HCT116 (cell line): ENCODE measurements around the gene NUDT13. TPM values are rescaled to one million over a fixed set of nuclear protein-coding genes. Genes with fewer than 3 reads are reported as not detected.

Source experiments
- ATAC-seq: fragments of 200-7000 bp; cut with Tn5 transposase; 2 replicates; pipeline ENCODE4 v1.9.1; 2020; ENCODE audit warnings: mild to moderate bottlenecking, moderate library complexity
- BruUV-seq: library from RNA; stranded (reverse); fragments of 400-500 nt; replicated peaks from 2 replicates; lab custom pipeline; 2021; lab: Mats Ljungman, UMichigan
- CTCF ChIA-PET: fragments of 300-600 bp; sonication (Branson Sonifier 250); formaldehyde crosslinking; loops from one replicate; lab custom pipeline; 2021; ENCODE audit warnings: antibody characterized with exemption; lab: Charles Lee
- POLR2A ChIA-PET: fragments of 300-600, 350-600 bp; sonication (Branson Sonifier 250); formaldehyde crosslinking; loops from one replicate; lab custom pipeline; 2021; ENCODE audit warnings: antibody characterized with exemption; lab: Charles Lee
- RAD21 ChIA-PET, 2 experiments: fragments of 300-600 bp; sonication (Branson Sonifier 250); formaldehyde crosslinking; loops; one replicate each; lab custom pipeline; 2023; ENCODE audit warnings: low total read pairs in 2 of 2; ENCODE audit not compliant: uncharacterized antibody in 2 of 2, unreplicated experiment in 2 of 2, low non-redundant PET in 1 of 2; lab: Charles Lee
- DNase-seq: peaks from one replicate; pipeline ENCODE4 v3.0.0-alpha.2; 2010; ENCODE audit warnings: low read depth, low spot score
- H2AFZ ChIP-seq: fragments of 200-600 bp; shearing (Covaris generic), sonication (generic); 2 replicates; pipeline ENCODE4 v1.6.1; 2017; ENCODE audit warnings: low read depth, mixed run types, mixed read lengths, antibody characterized with exemption, low read length; ENCODE audit not compliant: poor library complexity, severe bottlenecking
- H3K27ac ChIP-seq: 2 replicates; pipeline ENCODE4 v1.5.1; 2012; ENCODE audit warnings: low read depth, low read length
- H3K27me3 ChIP-seq: fragments of 200-600 bp; sonication (generic); 2 replicates; pipeline ENCODE4 v1.6.1; 2016; ENCODE audit warnings: mixed run types, low read length, mixed read lengths; ENCODE audit not compliant: insufficient read depth
- H3K36me3 ChIP-seq, 2 experiments: fragments of 200-500 bp in 1 of 2; fragments of 200-600 bp in 1 of 2; sonication (Bioruptor generic) in 1 of 2; sonication (generic) in 1 of 2; 2 replicates each; pipeline versions ENCODE4 v1.5.1 to v1.6.1; 2014 to 2016; ENCODE audit warnings: low read length in 2 of 2, inconsistent platforms in 1 of 2, mixed read lengths in 1 of 2, mixed run types in 1 of 2; ENCODE audit not compliant: insufficient read depth in 2 of 2, control insufficient read depth in 1 of 2
- H3K4me1 ChIP-seq, 2 experiments: fragments of 200-600 bp in 1 of 2; sonication (generic) in 1 of 2; 2 replicates each; pipeline versions ENCODE4 v1.5.1 to v1.6.1; 2012 to 2017; ENCODE audit warnings: low read length in 2 of 2, inconsistent platforms in 1 of 2, mild to moderate bottlenecking in 1 of 2, mixed read lengths in 1 of 2, mixed run types in 1 of 2, moderate library complexity in 1 of 2; ENCODE audit not compliant: insufficient read depth in 2 of 2, control insufficient read depth in 1 of 2
- H3K4me2 ChIP-seq: fragments of 200-600 bp; sonication (generic); 2 replicates; pipeline ENCODE4 v1.6.1; 2017; ENCODE audit warnings: mixed run types, low read length, mixed read lengths
- H3K4me3 ChIP-seq, 2 experiments: fragments of 200-600 bp in 1 of 2; sonication (generic) in 1 of 2; replicated peaks in 1 of 2; 2 replicates each; pipeline ENCODE4 v1.5.1; 2011 to 2016; ENCODE audit warnings: low read length in 2 of 2, control low read depth in 1 of 2, low read depth in 1 of 2, mild to moderate bottlenecking in 1 of 2, mixed read lengths in 1 of 2, mixed run types in 1 of 2
- H3K79me2 ChIP-seq: fragments of 200-600 bp; sonication (generic); 2 replicates; pipeline ENCODE4 v1.6.1; 2017; ENCODE audit warnings: mild to moderate bottlenecking, mixed run types, low read length, moderate library complexity, mixed read lengths; ENCODE audit not compliant: insufficient read depth
- H3K9ac ChIP-seq: fragments of 200-600 bp; sonication (generic); 2 replicates; pipeline ENCODE4 v1.6.1; 2016; ENCODE audit warnings: low read length, mixed read lengths
- H3K9me2 ChIP-seq: fragments of 200-600 bp; sonication (generic), shearing (Covaris generic); 2 replicates; pipeline ENCODE4 v1.6.1; 2017; ENCODE audit warnings: mixed run types, mild to moderate bottlenecking, moderate library complexity; ENCODE audit not compliant: insufficient read depth
- H3K9me3 ChIP-seq, 2 experiments: fragments of 200-500 bp in 1 of 2; fragments of 200-600 bp in 1 of 2; sonication (Bioruptor generic) in 1 of 2; sonication (generic) in 1 of 2; 2 replicates each; pipeline ENCODE4 v1.6.1; 2014 to 2017; ENCODE audit warnings: low read length in 2 of 2, mixed read lengths in 2 of 2, inconsistent platforms in 1 of 2, low read depth in 1 of 2, mild to moderate bottlenecking in 1 of 2, mixed run types in 1 of 2, moderate library complexity in 1 of 2; ENCODE audit not compliant: control insufficient read depth in 1 of 2, insufficient read depth in 1 of 2
- H4K20me1 ChIP-seq: fragments of 200-600 bp; sonication (generic), shearing (Covaris generic); 2 replicates; pipeline ENCODE4 v1.6.1; 2017; ENCODE audit warnings: mixed run types, mild to moderate bottlenecking, moderate library complexity; ENCODE audit not compliant: insufficient read depth
- ATF3 ChIP-seq: IDR thresholded peaks from 2 replicates; pipeline ENCODE4 v1.6.1; 2012
- CBX3 ChIP-seq: IDR thresholded peaks from 2 replicates; pipeline ENCODE4 v1.6.1; 2012; ENCODE audit warnings: low read depth
- CEBPB ChIP-seq: IDR thresholded peaks from 2 replicates; pipeline ENCODE4 v1.6.1; 2012; ENCODE audit warnings: low read depth
- EGR1 ChIP-seq: IDR thresholded peaks from 2 replicates; pipeline ENCODE4 v1.6.1; 2012; ENCODE audit warnings: low read depth
- ELF1 ChIP-seq: IDR thresholded peaks from 2 replicates; pipeline ENCODE4 v1.6.1; 2012; ENCODE audit warnings: low read depth, borderline replicate concordance
- EZH2 ChIP-seq: fragments of 200-600 bp; sonication (generic); IDR thresholded peaks from 2 replicates; pipeline ENCODE4 v1.6.1; 2017; ENCODE audit warnings: antibody characterized with exemption, mixed run types
- EZH2phosphoT487 ChIP-seq: fragments of 200-600 bp; IDR thresholded peaks from 2 replicates; pipeline ENCODE4 v1.6.1; 2018; ENCODE audit warnings: antibody characterized with exemption, borderline replicate concordance
- FOSL1 ChIP-seq: IDR thresholded peaks from 2 replicates; pipeline ENCODE4 v1.6.1; 2012; ENCODE audit warnings: low read depth
- JUND ChIP-seq: IDR thresholded peaks from 2 replicates; pipeline ENCODE4 v1.6.1; 2012
- MAX ChIP-seq: IDR thresholded peaks from 2 replicates; pipeline ENCODE4 v1.6.1; 2012
- POLR2A ChIP-seq: IDR thresholded peaks from 2 replicates; pipeline ENCODE4 v1.7.0; 2011; ENCODE audit warnings: borderline replicate concordance; ENCODE audit not compliant: insufficient read depth, insufficient read length; ENCODE audit errors: extremely low read depth
- POLR2AphosphoS5 ChIP-seq: IDR thresholded peaks from 2 replicates; pipeline ENCODE4 v1.6.1; 2011; ENCODE audit warnings: mild to moderate bottlenecking, low read depth, low read length, moderate library complexity
- RAD21 ChIP-seq: IDR thresholded peaks from 2 replicates; pipeline ENCODE4 v1.6.1; 2012; ENCODE audit warnings: low read depth, mild to moderate bottlenecking
- SIN3A ChIP-seq: IDR thresholded peaks from 2 replicates; pipeline ENCODE4 v1.6.1; 2012; ENCODE audit warnings: low read depth
- SRF ChIP-seq: IDR thresholded peaks from 2 replicates; pipeline ENCODE4 v1.6.1; 2012; ENCODE audit warnings: low read depth
- TCF7L2 ChIP-seq: IDR thresholded peaks from 2 replicates; pipeline ENCODE4 v1.7.0; 2011; ENCODE audit warnings: borderline replicate concordance, inconsistent platforms; ENCODE audit not compliant: insufficient read depth, insufficient read length; ENCODE audit errors: extremely low read depth
- ZBTB33 ChIP-seq: IDR thresholded peaks from 2 replicates; pipeline ENCODE4 v1.6.1; 2011; ENCODE audit warnings: mild to moderate bottlenecking, low read length, moderate library complexity; ENCODE audit not compliant: insufficient replicate concordance; ENCODE audit errors: extremely low read depth
- ZFX ChIP-seq: fragments of 450-650 bp; IDR thresholded peaks from 2 replicates; pipeline ENCODE4 v1.6.1; 2017
- ZNF274 ChIP-seq: fragments of 200-500 bp; sonication (Bioruptor generic); IDR thresholded peaks from 2 replicates; pipeline ENCODE4 v1.6.1; 2014; ENCODE audit warnings: mild to moderate bottlenecking, low read depth, low read length, inconsistent platforms
- intact Hi-C: fragments of 100-400 bp; cut with micrococcal nuclease; formaldehyde crosslinking; loops from 2 replicates; pipeline ENCODE4 v1.10.0; 2022
- total RNA-seq: library from RNA; stranded (reverse); gene quantifications from one replicate; pipeline ENCODE4 v1.2.1, GENCODE V29; 2021; ENCODE audit not compliant: unreplicated experiment

NUDT13 gene
- total RNA-seq, 1 experiment from 2014 or later, result 1.2 TPM

GRCh38 chr10:73168465-73168803, 58.2 kb downstream of the NUDT13 start:
- peak overlapping the region; percentile 84 for H3K4me2 ChIP-seq
- RAD21 ChIA-PET, result no interaction called here
- CTCF ChIA-PET, result interaction anchor here (1.2 to 1.6 kb wide), 2 partner anchors 10 to 11 kb away, joined by 3 read pairs; no protein-coding TSS in a partner anchor
- H3K9me3 ChIP-seq, result no peaks in the 10 kb centered on the region
- H3K4me3 ChIP-seq, result peak overlapping the region; percentile 73 to 99
- POLR2A ChIA-PET, result interaction anchor here (1.5 kb wide), 1 partner anchor 72 kb away, joined by 4 read pairs; the partner anchor contains the start of gene P4HA1
- H3K27me3 ChIP-seq, result no peaks in the 10 kb centered on the region
- H3K36me3 ChIP-seq, result peaks cover 0 to 4% of the 10 kb centered on the region in 2 experiments; a peak in 1 of 4 replicates
- no peak overlapping the region for H2AFZ ChIP-seq
- intact Hi-C loops, result loop anchor here (10.0 kb wide), 1 partner anchor 804 kb away; no protein-coding TSS in a partner anchor
- BruUV-seq, result TSS peak; percentile 69
- H3K79me2 ChIP-seq, result peaks cover 50% of the 10 kb centered on the region
- no peaks in the 10 kb centered on the region for H3K9me2 ChIP-seq
- no peaks in the 10 kb centered on the region for H4K20me1 ChIP-seq
- ATAC-seq (peak; percentile 40; the same call in 1 of the 2 replicates), DNase-seq (no peak)
- H3K27ac ChIP-seq, result peak overlapping the region; percentile 75
- H3K4me1 ChIP-seq, result peaks cover 0 to 10% of the 10 kb centered on the region in 2 experiments; a peak in 1 of 4 replicates
- no peak for TF ChIP-seq CEBPB
- TF ChIP-seq CBX3, result no peak
- no peak for TF ChIP-seq JUND
- TF ChIP-seq EGR1, result no peak
- TF ChIP-seq ZNF274, result no peak
- no peak for TF ChIP-seq ZFX
- no peak for TF ChIP-seq TCF7L2
- no peak for TF ChIP-seq EZH2phosphoT487
- peak overlapping the region; percentile 79 for H3K9ac ChIP-seq

GRCh38 chr10:73169320-73169719, 59.1 kb downstream of the NUDT13 start:
- RAD21 ChIA-PET, result no interaction called here
- no peaks in the 10 kb centered on the region for H3K36me3 ChIP-seq
- H3K4me1 ChIP-seq, result peaks cover 0 to 10% of the 10 kb centered on the region in 2 experiments; a peak in 1 of 4 replicates
- no peak overlapping the region for H3K27ac ChIP-seq
- DNase-seq (no peak), ATAC-seq (no peak)
- peaks cover 44% of the 10 kb centered on the region for H3K79me2 ChIP-seq
- H3K27me3 ChIP-seq, result no peaks in the 10 kb centered on the region
- H3K9ac ChIP-seq, result no peak overlapping the region
- BruUV-seq, result no TSS peak
- intact Hi-C loops, result loop anchor here (10.0 kb wide), 1 partner anchor 805 kb away; no protein-coding TSS in a partner anchor
- POLR2A ChIA-PET, result interaction anchor here (1.5 kb wide), 1 partner anchor 73 kb away, joined by 4 read pairs; the partner anchor contains the start of gene P4HA1
- no peak overlapping the region for H3K4me2 ChIP-seq
- H3K4me3 ChIP-seq, result no peak overlapping the region; a peak in 1 of 4 replicates
- H4K20me1 ChIP-seq, result no peaks in the 10 kb centered on the region
- H3K9me2 ChIP-seq, result no peaks in the 10 kb centered on the region
- H3K9me3 ChIP-seq, result no peaks in the 10 kb centered on the region
- H2AFZ ChIP-seq, result no peak overlapping the region
- CTCF ChIA-PET, result interaction anchor here (1.5 to 1.6 kb wide), 2 partner anchors 10 to 11 kb away, joined by 3 to 6 read pairs; no protein-coding TSS in a partner anchor
- TF ChIP-seq POLR2AphosphoS5 (no peak), SRF (no peak), POLR2A (no peak), ZBTB33 (no peak), EZH2 (no peak), EZH2phosphoT487 (no peak), MAX (no peak), EGR1 (no peak), SIN3A (no peak), TCF7L2 (no peak), ATF3 (no peak), FOSL1 (no peak), RAD21 (no peak), ELF1 (no peak)
